Hippocampal formation (tissue), 2 donors: ENCODE results near the gene CD58.
A peak's percentile ranks its signal among the peaks of the same experiment; 100 is the strongest.

ENCODE experiments used
- DNase-seq, 2 donors: peaks; one replicate each; lab custom pipeline; 2025; lab: John Stamatoyannopoulos, UW

The CD58 gene

GRCh38 chr1:116493484-116494352, 77.1 kb downstream of the CD58 start:
- DNase-seq, result no peak

GRCh38 chr1:116493036-116493435, 77.8 kb downstream of the CD58 start:
- DNase-seq, result no peak

- no peak for DNase-seq
These were observed 78.4 kb downstream of the CD58 start for GRCh38 chr1:116492358-116492811.

GRCh38 chr1:116491700-116492357, 79.0 kb downstream of the CD58 start:
- no peak for DNase-seq

- no peak for DNase-seq
These were observed 80.2 kb downstream of the CD58 start for GRCh38 chr1:116490588-116490987.

- peak; percentile 17 to 39 for DNase-seq
These were observed 81.6 kb downstream of the CD58 start for GRCh38 chr1:116489231-116489697.

GRCh38 chr1:116488071-116488470, 82.8 kb downstream of the CD58 start:
- DNase-seq, result no peak

- no peak for DNase-seq
These were observed 83.2 kb downstream of the CD58 start for GRCh38 chr1:116487583-116487982.

- DNase-seq, result no peak
These were observed 83.8 kb downstream of the CD58 start for GRCh38 chr1:116487031-116487430.

GRCh38 chr1:116486424-116486823, 84.4 kb downstream of the CD58 start:
- no peak for DNase-seq

GRCh38 chr1:116485976-116486375, 84.8 kb downstream of the CD58 start:
- DNase-seq, result no peak

GRCh38 chr1:116485071-116485735, 85.6 kb downstream of the CD58 start:
- DNase-seq, result peak; percentile 69 to 83

GRCh38 chr1:116483481-116484309, 87.1 kb downstream of the CD58 start:
- no peak for DNase-seq

GRCh38 chr1:116482490-116482889, 88.3 kb downstream of the CD58 start:
- no peak for DNase-seq

GRCh38 chr1:116481934-116482333, 88.9 kb downstream of the CD58 start:
- no peak for DNase-seq

- no peak for DNase-seq
These were observed 92.2 kb downstream of the CD58 start for GRCh38 chr1:116478621-116479020.

GRCh38 chr1:116477429-116477828, 93.4 kb downstream of the CD58 start:
- DNase-seq, result no peak

- no peak for DNase-seq
These were observed 94.5 kb downstream of the CD58 start for GRCh38 chr1:116476321-116476720.

- DNase-seq, result no peak
These were observed 95.0 kb downstream of the CD58 start for GRCh38 chr1:116475850-116476218.

GRCh38 chr1:116474921-116475849, 95.6 kb downstream of the CD58 start:
- DNase-seq, result no peak
